ENCODE data around the gene FCN3. TPM values are rescaled to one million over a fixed set of nuclear protein-coding genes. Genes with fewer than 3 reads are reported as not detected.

The FCN3 gene
- total RNA-seq, 2 donors from 2014 or later = not detected

GRCh38 chr1:27353629-27354028, 21.0 kb downstream of the FCN3 start:
- peaks cover 11 to 14% of the 10 kb centered on the region in 2 donors for H3K4me1 Mint-ChIP-seq (ENCODE audit: low read depth in 2 of 2)
- peak overlapping the region in 1 of 2 donors; percentile 39 for H3K27ac Mint-ChIP-seq
- ATAC-seq (no peak), DNase-seq (ENCODE audit: low spot score) (no peak)
- H3K27me3 Mint-ChIP-seq = no peaks in the 10 kb centered on the region
- no peak overlapping the region for H3K4me3 Mint-ChIP-seq
- no peaks in the 10 kb centered on the region for H3K36me3 Mint-ChIP-seq
- no peaks in the 10 kb centered on the region for H3K9me3 Mint-ChIP-seq

- no peak for ATAC-seq
- Mint-ChIP-seq H3K4me3 (no peak overlapping the region), H3K27ac (peak overlapping the region in 1 of 2 donors; percentile 83), H3K4me1 (ENCODE audit: low read depth in 2 of 2) (peaks cover 11 to 14% of the 10 kb centered on the region in 2 donors), H3K9me3 (no peaks in the 10 kb centered on the region), H3K36me3 (no peaks in the 10 kb centered on the region), H3K27me3 (no peaks in the 10 kb centered on the region)
- DNase-seq (ENCODE audit: low spot score) = no peak
Observed at GRCh38 chr1:27353166-27353565, 21.5 kb downstream of the FCN3 start.

- Mint-ChIP-seq H3K36me3 (no peaks in the 10 kb centered on the region), H3K9me3 (no peaks in the 10 kb centered on the region), H3K27me3 (no peaks in the 10 kb centered on the region), H3K4me3 (no peak overlapping the region), H3K4me1 (ENCODE audit: low read depth in 2 of 2) (peaks cover 7 to 14% of the 10 kb centered on the region in 2 donors), H3K27ac (no peak overlapping the region)
- ATAC-seq (no peak), DNase-seq (ENCODE audit: low spot score) (no peak)
Observed at GRCh38 chr1:27351541-27352107, 23.0 kb downstream of the FCN3 start.

- no peak overlapping the region for H3K27ac Mint-ChIP-seq
- no peak overlapping the region for H3K4me3 Mint-ChIP-seq
- no peaks in the 10 kb centered on the region for H3K9me3 Mint-ChIP-seq
- no peaks in the 10 kb centered on the region for H3K36me3 Mint-ChIP-seq
- no peaks in the 10 kb centered on the region for H3K27me3 Mint-ChIP-seq
- ATAC-seq (no peak), DNase-seq (ENCODE audit: low spot score) (no peak)
- peaks cover 11 to 15% of the 10 kb centered on the region in 2 donors for H3K4me1 Mint-ChIP-seq (ENCODE audit: low read depth in 2 of 2)
Observed at GRCh38 chr1:27350663-27351540, 23.7 kb downstream of the FCN3 start.

GRCh38 chr1:27349784-27350662, 24.6 kb downstream of the FCN3 start:
- DNase-seq (ENCODE audit: low spot score) (no peak), ATAC-seq (peak; percentile 67 to 79)

GRCh38 chr1:27348861-27349783, 25.5 kb downstream of the FCN3 start:
- Mint-ChIP-seq H3K36me3 (no peaks in the 10 kb centered on the region), H3K27me3 (no peaks in the 10 kb centered on the region), H3K27ac (no peak overlapping the region), H3K9me3 (no peaks in the 10 kb centered on the region), H3K4me1 (ENCODE audit: low read depth in 2 of 2) (peaks cover 8 to 11% of the 10 kb centered on the region in 2 donors), H3K4me3 (no peak overlapping the region)
- ATAC-seq (peak; percentile 77 to 78), DNase-seq (ENCODE audit: low spot score) (no peak)

More at GRCh38 chr1:27349784-27350662, 24.6 kb downstream of the FCN3 start:
- Mint-ChIP-seq H3K36me3 (no peaks in the 10 kb centered on the region), H3K4me3 (no peak overlapping the region), H3K27me3 (no peaks in the 10 kb centered on the region), H3K4me1 (ENCODE audit: low read depth in 2 of 2) (peaks cover 8% of the 10 kb centered on the region in 2 donors), H3K27ac (no peak overlapping the region), H3K9me3 (no peaks in the 10 kb centered on the region)

GRCh38 chr1:27346991-27347624, 27.5 kb downstream of the FCN3 start:
- H3K4me1 Mint-ChIP-seq (ENCODE audit: low read depth in 2 of 2) = peaks cover 25 to 29% of the 10 kb centered on the region in 2 donors
- no peaks in the 10 kb centered on the region for H3K36me3 Mint-ChIP-seq
- H3K27me3 Mint-ChIP-seq = no peaks in the 10 kb centered on the region
- ATAC-seq = no peak
- no peak for DNase-seq (ENCODE audit: low spot score)
- no peak overlapping the region for H3K4me3 Mint-ChIP-seq
- no peaks in the 10 kb centered on the region for H3K9me3 Mint-ChIP-seq
- H3K27ac Mint-ChIP-seq = no peak overlapping the region

- H3K9me3 Mint-ChIP-seq = no peaks in the 10 kb centered on the region
- no peaks in the 10 kb centered on the region for H3K27me3 Mint-ChIP-seq
- H3K27ac Mint-ChIP-seq = peak overlapping the region; percentile 8 to 33
- ATAC-seq = no peak
- H3K36me3 Mint-ChIP-seq = no peaks in the 10 kb centered on the region
- no peak overlapping the region for H3K4me3 Mint-ChIP-seq
- DNase-seq (ENCODE audit: low spot score) = no peak
- peaks cover 30 to 35% of the 10 kb centered on the region in 2 donors for H3K4me1 Mint-ChIP-seq (ENCODE audit: low read depth in 2 of 2)
Observed at GRCh38 chr1:27346357-27346756, 28.3 kb downstream of the FCN3 start.

GRCh38 chr1:27345272-27345671, 29.4 kb downstream of the FCN3 start:
- no peaks in the 10 kb centered on the region for H3K36me3 Mint-ChIP-seq
- no peaks in the 10 kb centered on the region for H3K27me3 Mint-ChIP-seq
- peaks cover 35 to 40% of the 10 kb centered on the region in 2 donors for H3K4me1 Mint-ChIP-seq (ENCODE audit: low read depth in 2 of 2)
- H3K4me3 Mint-ChIP-seq = no peak overlapping the region
- H3K27ac Mint-ChIP-seq = peak overlapping the region; percentile 8 to 33
- H3K9me3 Mint-ChIP-seq = no peaks in the 10 kb centered on the region
- ATAC-seq (no peak), DNase-seq (ENCODE audit: low spot score) (no peak)

- Mint-ChIP-seq H3K27me3 (no peaks in the 10 kb centered on the region), H3K4me1 (ENCODE audit: low read depth in 2 of 2) (peaks cover 46 to 52% of the 10 kb centered on the region in 2 donors), H3K27ac (peak overlapping the region; percentile 86 to 87), H3K9me3 (no peaks in the 10 kb centered on the region), H3K36me3 (no peaks in the 10 kb centered on the region), H3K4me3 (peak overlapping the region; percentile 96)
- ATAC-seq (no peak), DNase-seq (ENCODE audit: low spot score) (no peak)
Observed at GRCh38 chr1:27343639-27344025, 31.0 kb downstream of the FCN3 start.

- H3K27ac Mint-ChIP-seq = peak overlapping the region; percentile 86 to 87
- peak overlapping the region; percentile 96 for H3K4me3 Mint-ChIP-seq
- ATAC-seq (peak; percentile 85 to 86), DNase-seq (ENCODE audit: low spot score) (peak; percentile 89)
- H3K4me1 Mint-ChIP-seq (ENCODE audit: low read depth in 2 of 2) = peaks cover 46 to 52% of the 10 kb centered on the region in 2 donors
- no peaks in the 10 kb centered on the region for H3K9me3 Mint-ChIP-seq
- H3K36me3 Mint-ChIP-seq = no peaks in the 10 kb centered on the region
- no peaks in the 10 kb centered on the region for H3K27me3 Mint-ChIP-seq
Observed at GRCh38 chr1:27342778-27343638, 31.6 kb downstream of the FCN3 start.

GRCh38 chr1:27342391-27342777, 32.2 kb downstream of the FCN3 start:
- DNase-seq (ENCODE audit: low spot score) = peak; percentile 59

More at GRCh38 chr1:27342391-27342777, 32.2 kb downstream of the FCN3 start:
- H3K4me3 Mint-ChIP-seq = peak overlapping the region; percentile 96
- peaks cover 46 to 50% of the 10 kb centered on the region in 2 donors for H3K4me1 Mint-ChIP-seq (ENCODE audit: low read depth in 2 of 2)
- no peaks in the 10 kb centered on the region for H3K27me3 Mint-ChIP-seq
- ATAC-seq = peak; percentile 48 to 71
- H3K27ac Mint-ChIP-seq = peak overlapping the region; percentile 86 to 87
- no peaks in the 10 kb centered on the region for H3K9me3 Mint-ChIP-seq
- no peaks in the 10 kb centered on the region for H3K36me3 Mint-ChIP-seq

All from natural killer cell treated with Interleukin-12 subunit alpha and Interleukin-12 subunit beta and Interleukin-15 and Interleukin-18, amount 100 ng/mL, for 72 hours (primary cell).